Measurements from ENCODE around the gene LRRC17. TPM values are rescaled to one million over a fixed set of nuclear protein-coding genes. Genes with fewer than 3 reads are reported as not detected.

The LRRC17 gene
- total and polyA plus RNA-seq, 4 experiments from 2014 or later = 0.26 to 0.72 (median 0.52) TPM; not detected in 1

Other genes with a start within 250 kb of the LRRC17 start
- gene POLR2J2, start 241.3 kb upstream of the LRRC17 start, total RNA-seq = 10 to 100 TPM; 21.8 to 27.7 TPM
- gene POLR2J2, start 241.3 kb upstream of the LRRC17 start, polyA plus RNA-seq = 1 to 10 TPM; 1.6 to 7.9 TPM
- 10 to 100 TPM in 1 of 2 experiments, 1 to 10 TPM in 1; 8.6 to 11.1 TPM for gene FAM185A, start 164.0 kb upstream of the LRRC17 start, total RNA-seq
- 1 to 10 TPM; 4.6 to 7.0 TPM for gene FAM185A, start 164.0 kb upstream of the LRRC17 start, polyA plus RNA-seq
- 1 to 10 TPM in 1 of 2 experiments, under 1 TPM in 1; 0.49 to 2.2 TPM for gene FBXL13, start 161.8 kb downstream of the LRRC17 start, total RNA-seq
- under 1 TPM in 1 of 2 donors, not detected in 1; 0.10 TPM for gene FBXL13, start 161.8 kb downstream of the LRRC17 start, polyA plus RNA-seq
- gene ARMC10, start 162.1 kb downstream of the LRRC17 start, total RNA-seq = 10 to 100 TPM; 28.4 to 28.8 TPM
- gene ARMC10, start 162.1 kb downstream of the LRRC17 start, polyA plus RNA-seq = 10 to 100 TPM; 42.8 to 54.2 TPM
- 10 to 100 TPM; 21.6 to 22.2 TPM for gene NAPEPLD, start 236.1 kb downstream of the LRRC17 start, total RNA-seq
- 10 to 100 TPM in 1 of 2 donors, 1 to 10 TPM in 1; 2.1 to 11.5 TPM for gene NAPEPLD, start 236.1 kb downstream of the LRRC17 start, polyA plus RNA-seq

Data from CD4-positive, alpha-beta memory T cell (primary cell).